Endothelial cell of umbilical vein (primary cell): ENCODE results near the gene APMAP. TPM values are rescaled to one million over a fixed set of nuclear protein-coding genes. Genes with fewer than 3 reads are reported as not detected.
A peak's percentile ranks its signal among the peaks of the same experiment; 100 is the strongest.

Experiments
- BruUV-seq: library from RNA; stranded (reverse); fragments of 400-500 nt; replicated peaks from 2 replicates; lab custom pipeline; 2021; lab: Mats Ljungman, UMichigan
- CTCF ChIA-PET: fragments of 300-600, 350-600 bp; sonication (Branson Sonifier 250); formaldehyde crosslinking; loops from one replicate; lab custom pipeline; 2021; ENCODE audit warnings: antibody characterized with exemption, inconsistent platforms; lab: Charles Lee
- POLR2A ChIA-PET: fragments of 300-600, 350-600 bp; sonication (Branson Sonifier 250); formaldehyde crosslinking; loops from one replicate; lab custom pipeline; 2021; ENCODE audit warnings: antibody characterized with exemption, inconsistent platforms; lab: Charles Lee
- DNase-seq: peaks from one replicate; pipeline ENCODE4 v3.0.0-alpha.2; 2011; ENCODE audit warnings: low read depth, low spot score
- FAIRE-seq: peaks from 2 replicates; lab custom pipeline; 2011; peaks lifted over from hg19 to GRCh38; lab: Jason Lieb, UNC
- H2AFZ ChIP-seq: 2 replicates; pipeline ENCODE4 v1.6.0; 2012; ENCODE audit warnings: low read depth, low read length, control low read depth, inconsistent platforms
- H3K27ac ChIP-seq: 2 replicates; pipeline ENCODE4 v1.5.1; 2011; ENCODE audit warnings: low read depth, mild to moderate bottlenecking, control low read depth, low read length, moderate library complexity; ENCODE audit not compliant: insufficient read depth
- H3K27me3 ChIP-seq, 2 experiments: 2 replicates each; pipeline versions ENCODE4 v1.6.0 to v1.6.1; 2011; ENCODE audit warnings: low read length in 2 of 2, mixed read lengths in 1 of 2; ENCODE audit not compliant: control insufficient read depth in 2 of 2, insufficient read depth in 2 of 2
- H3K36me3 ChIP-seq, 2 experiments: 2 replicates in 1 of 2; 3 replicates in 1 of 2; pipeline ENCODE4 v1.5.1; 2011; ENCODE audit warnings: low read length in 2 of 2, mild to moderate bottlenecking in 1 of 2, moderate library complexity in 1 of 2; ENCODE audit not compliant: control insufficient read depth in 2 of 2, insufficient read depth in 2 of 2; ENCODE audit errors: extremely low read depth in 1 of 2
- H3K4me1 ChIP-seq: 3 replicates; pipeline ENCODE4 v1.5.1; 2011; ENCODE audit warnings: mild to moderate bottlenecking, low read length; ENCODE audit not compliant: control insufficient read depth, insufficient read depth; ENCODE audit errors: extremely low read depth
- H3K4me2 ChIP-seq: 2 replicates; pipeline ENCODE4 v1.6.1; 2011; ENCODE audit warnings: low read length, control low read depth, mixed read lengths; ENCODE audit not compliant: insufficient read depth
- H3K4me3 ChIP-seq, 3 experiments: fragments of 200-600 bp in 1 of 3; sonication (generic), shearing (Covaris generic) in 1 of 3; replicated peaks in 1 of 3; 2 replicates each; pipeline ENCODE4 v1.5.1; 2011 to 2016; ENCODE audit warnings: control low read depth in 3 of 3, low read length in 3 of 3, mild to moderate bottlenecking in 2 of 3, inconsistent platforms in 1 of 3, low read depth in 1 of 3, moderate library complexity in 1 of 3; ENCODE audit not compliant: insufficient read depth in 1 of 3
- H3K79me2 ChIP-seq: 2 replicates; pipeline ENCODE4 v1.6.0; 2012; ENCODE audit warnings: low read length, inconsistent platforms; ENCODE audit not compliant: control insufficient read depth, insufficient read depth
- H3K9ac ChIP-seq: replicated peaks from 2 replicates; pipeline ENCODE3; 2011; ENCODE audit warnings: low read length, control low read depth; ENCODE audit not compliant: insufficient read depth; ENCODE audit errors: extremely low read depth
- H3K9me1 ChIP-seq: replicated peaks from 3 replicates; pipeline ENCODE4 v1.6.0; 2011; ENCODE audit warnings: mild to moderate bottlenecking, low read length; ENCODE audit not compliant: control insufficient read depth, insufficient read depth; ENCODE audit errors: extremely low read depth
- H3K9me3 ChIP-seq: replicated peaks from 2 replicates; pipeline ENCODE4 v1.5.1; 2012; ENCODE audit warnings: low read length, inconsistent platforms; ENCODE audit not compliant: control insufficient read depth, insufficient read depth
- H4K20me1 ChIP-seq: replicated peaks from 2 replicates; pipeline ENCODE3; 2011; ENCODE audit warnings: mild to moderate bottlenecking, low read length; ENCODE audit not compliant: control insufficient read depth, insufficient read depth; ENCODE audit errors: extremely low read depth
- CTCF ChIP-seq, 2 donors: IDR thresholded peaks; 1 replicate in 1 of 2; 2 replicates in 1 of 2; pipeline ENCODE4 v1.5.1; 2011; ENCODE audit warnings: low read length in 2 of 2, mild to moderate bottlenecking in 2 of 2, moderate library complexity in 2 of 2, control low read depth in 1 of 2, inconsistent platforms in 1 of 2, low read depth in 1 of 2; ENCODE audit not compliant: insufficient read depth in 1 of 2; ENCODE audit errors: extremely low read depth in 1 of 2
- EZH2 ChIP-seq: IDR thresholded peaks from 2 replicates; pipeline ENCODE4 v1.6.1; 2012; ENCODE audit warnings: borderline replicate concordance, low read depth, mild to moderate bottlenecking, moderate library complexity, low read length, inconsistent platforms; ENCODE audit not compliant: severe bottlenecking
- FOS ChIP-seq: IDR thresholded peaks from 2 replicates; pipeline ENCODE4 v1.6.1; 2011; ENCODE audit warnings: mild to moderate bottlenecking, low read length, moderate library complexity, borderline replicate concordance; ENCODE audit not compliant: insufficient read depth
- GATA2 ChIP-seq: IDR thresholded peaks from 2 replicates; pipeline ENCODE4 v1.7.0; 2011; ENCODE audit warnings: low read depth, mild to moderate bottlenecking, moderate library complexity, mixed read lengths, low read length; ENCODE audit not compliant: insufficient read length, insufficient read depth
- JUN ChIP-seq: IDR thresholded peaks from 2 replicates; pipeline ENCODE4 v1.6.1; 2011; ENCODE audit warnings: borderline replicate concordance, low read depth; ENCODE audit not compliant: insufficient read length, insufficient read depth
- MYC ChIP-seq: IDR thresholded peaks from one replicate; pipeline ENCODE4 v1.6.1; 2011; ENCODE audit warnings: mild to moderate bottlenecking, low read depth, low read length
- POLR2A ChIP-seq: IDR thresholded peaks from 2 replicates; pipeline ENCODE4 v1.6.1; 2012; ENCODE audit warnings: low read depth, mild to moderate bottlenecking, control low read depth, low read length
- POLR2AphosphoS5 ChIP-seq: IDR thresholded peaks from 2 replicates; pipeline ENCODE4 v1.6.1; 2012; ENCODE audit warnings: low read depth, mild to moderate bottlenecking, control low read depth, low read length, moderate library complexity; ENCODE audit not compliant: insufficient read depth
- dilution Hi-C: fragments of 300-500 bp; cut with MboI; formaldehyde crosslinking; loops from one replicate; pipeline ENCODE4 v1.15.0; 2019; ENCODE audit warnings: low sequenced_read_pairs; ENCODE audit not compliant: extremely low pct_ligation_motif_present
- intact Hi-C: fragments of 100-400 bp; cut with micrococcal nuclease; formaldehyde crosslinking; loops from one replicate; pipeline ENCODE4 v1.10.0; 2022
- polyA plus RNA-seq, 4 experiments: library from polyadenylated mRNA; depleted of rRNA in 3 of 4; stranded (reverse) in 3 of 4; unstranded in 1 of 4; fragments of >200 nt; gene quantifications; 2 replicates each; pipeline versions ENCODE4 v1.2.1 to v1.2.3, GENCODE V29; 2011 to 2012; ENCODE audit warnings: missing spikeins in 1 of 4
- total RNA-seq: library from RNA; stranded (reverse); gene quantifications from 2 replicates; pipeline ENCODE4 v1.2.3, GENCODE V29; 2021

APMAP gene
- total and polyA plus RNA-seq, 2 donors (not counting 3 experiments of a cell fraction or from before 2014, with no cell fraction given): 80.7 to 110 TPM

GRCh38 chr20:25036331-25036936 is 43.9 kb upstream of the APMAP start:
- H3K4me1 ChIP-seq: peaks cover 12% of the 10 kb centered on the region
- no peaks in the 10 kb centered on the region for H4K20me1 ChIP-seq
- H3K27ac ChIP-seq: no peak overlapping the region
- no peak overlapping the region for H2AFZ ChIP-seq
- BruUV-seq: no TSS peak
- H3K27me3 ChIP-seq: no peaks in the 10 kb centered on the region
- H3K36me3 ChIP-seq: no peaks in the 10 kb centered on the region
- intact Hi-C loops: loop anchor here (1.0 to 2.0 kb wide), 2 partner anchors 21 to 42 kb away; no protein-coding TSS in a partner anchor
- CTCF ChIA-PET: interaction anchor here (0.9 kb wide), 1 partner anchor 21 kb away, joined by 4 read pairs; no protein-coding TSS in a partner anchor
- H3K9ac ChIP-seq: no peak overlapping the region
- H3K9me1 ChIP-seq: no peaks in the 10 kb centered on the region
- dilution Hi-C loops: no loop called here
- H3K4me3 ChIP-seq: no peak overlapping the region
- H3K4me2 ChIP-seq: peak overlapping the region; percentile 13
- FAIRE-seq (peak; percentile 84), DNase-seq (peak; percentile 87)
- H3K79me2 ChIP-seq: no peaks in the 10 kb centered on the region
- no peak for TF ChIP-seq CTCF (IDR thresholded peaks at IDR 0.05; ENCODE audit: extremely low read depth in 1 of 2, insufficient read depth in 1 of 2, low read depth in 1 of 2, low read length in 2 of 2)
- TF ChIP-seq GATA2: no peak
- TF ChIP-seq POLR2A: no peak
- no peak for TF ChIP-seq FOS
- TF ChIP-seq JUN: no peak
- no peak for TF ChIP-seq POLR2AphosphoS5
- no peak for TF ChIP-seq MYC
- TF ChIP-seq EZH2: no peak
- POLR2A ChIA-PET: no interaction called here
- H3K9me3 ChIP-seq: no peaks in the 10 kb centered on the region
